ENCODE data around the gene IRF1. TPM values are rescaled to one million over a fixed set of nuclear protein-coding genes. Genes with fewer than 3 reads are reported as not detected.

IRF1 gene
- total RNA-seq, 2 experiments from 2014 or later = 1,212 to 1,234 TPM

- H3K9me3 Mint-ChIP-seq = no peaks in the 10 kb centered on the region
- Histone ChIP-seq H3K4me3 (ENCODE audit: low read length) (no peak overlapping the region), H3K36me3 (ENCODE audit: insufficient read depth, low read length) (peaks cover 16% of the 10 kb centered on the region), H3K4me1 (ENCODE audit: insufficient read depth, low read length) (peaks cover 94% of the 10 kb centered on the region), H3K27me3 (ENCODE audit: control insufficient read depth in 1 of 2, insufficient read depth in 2 of 2, low read length in 2 of 2) (no peaks in the 10 kb centered on the region), H3K27ac (ENCODE audit: low read depth in 1 of 2, low read length in 2 of 2) (no peak overlapping the region), H3K9me3 (ENCODE audit: control insufficient read depth in 1 of 2, insufficient read depth in 1 of 2, low read length in 2 of 2) (no peaks in the 10 kb centered on the region)
- ChIA-PET POLR2A (interaction anchor here (0.7 to 25.5 kb wide), 8 partner anchors 8 to 57 kb away, joined by 3 to 1045 read pairs (median 108); partner anchors contain the start of gene IRF1), CTCF (interaction anchor here (0.9 to 2.0 kb wide), 2 partner anchors 22 to 29 kb away, joined by 4 read pairs; partner anchors contain the start of gene IRF1)
- ATAC-seq (ENCODE audit: poor library complexity) (no peak), DNase-seq (no peak)
- peaks cover 98% of the 10 kb centered on the region for H3K4me1 Mint-ChIP-seq (ENCODE audit: low read depth)
- H3K36me3 Mint-ChIP-seq (ENCODE audit: low read depth) = peaks cover 30% of the 10 kb centered on the region
- peak overlapping the region; percentile 39 for H3K4me3 Mint-ChIP-seq
- intact Hi-C loops (cut with DNase I, micrococcal nuclease) = no loop called here
- H3K27ac Mint-ChIP-seq = peak overlapping the region; percentile 97
- no peaks in the 10 kb centered on the region for H3K27me3 Mint-ChIP-seq
- TF ChIP-seq, protein P1, sequence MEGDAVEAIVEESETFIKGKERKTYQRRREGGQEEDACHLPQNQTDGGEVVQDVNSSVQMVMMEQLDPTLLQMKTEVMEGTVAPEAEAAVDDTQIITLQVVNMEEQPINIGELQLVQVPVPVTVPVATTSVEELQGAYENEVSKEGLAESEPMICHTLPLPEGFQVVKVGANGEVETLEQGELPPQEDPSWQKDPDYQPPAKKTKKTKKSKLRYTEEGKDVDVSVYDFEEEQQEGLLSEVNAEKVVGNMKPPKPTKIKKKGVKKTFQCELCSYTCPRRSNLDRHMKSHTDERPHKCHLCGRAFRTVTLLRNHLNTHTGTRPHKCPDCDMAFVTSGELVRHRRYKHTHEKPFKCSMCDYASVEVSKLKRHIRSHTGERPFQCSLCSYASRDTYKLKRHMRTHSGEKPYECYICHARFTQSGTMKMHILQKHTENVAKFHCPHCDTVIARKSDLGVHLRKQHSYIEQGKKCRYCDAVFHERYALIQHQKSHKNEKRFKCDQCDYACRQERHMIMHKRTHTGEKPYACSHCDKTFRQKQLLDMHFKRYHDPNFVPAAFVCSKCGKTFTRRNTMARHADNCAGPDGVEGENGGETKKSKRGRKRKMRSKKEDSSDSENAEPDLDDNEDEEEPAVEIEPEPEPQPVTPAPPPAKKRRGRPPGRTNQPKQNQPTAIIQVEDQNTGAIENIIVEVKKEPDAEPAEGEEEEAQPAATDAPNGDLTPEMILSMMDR (IDR thresholded peaks at IDR 0.05) = no peak
Observed at GRCh38 chr5:132468656-132469379, 21.8 kb downstream of the IRF1 start.

- Histone ChIP-seq H3K4me1 (ENCODE audit: insufficient read depth, low read length) (peaks cover 95% of the 10 kb centered on the region), H3K4me3 (ENCODE audit: low read length) (no peak overlapping the region), H3K9me3 (ENCODE audit: control insufficient read depth in 1 of 2, insufficient read depth in 1 of 2, low read length in 2 of 2) (no peaks in the 10 kb centered on the region), H3K36me3 (ENCODE audit: insufficient read depth, low read length) (peaks cover 25% of the 10 kb centered on the region), H3K27ac (ENCODE audit: low read depth in 1 of 2, low read length in 2 of 2) (peak overlapping the region; percentile 69 to 73), H3K27me3 (ENCODE audit: control insufficient read depth in 1 of 2, insufficient read depth in 2 of 2, low read length in 2 of 2) (no peaks in the 10 kb centered on the region)
- Mint-ChIP-seq H3K27ac (peak overlapping the region; percentile 97), H3K9me3 (no peaks in the 10 kb centered on the region), H3K27me3 (no peaks in the 10 kb centered on the region), H3K4me1 (ENCODE audit: low read depth) (peaks cover 99% of the 10 kb centered on the region), H3K36me3 (ENCODE audit: low read depth) (peaks cover 25% of the 10 kb centered on the region), H3K4me3 (peak overlapping the region; percentile 85)
- CTCF ChIA-PET = interaction anchor here (0.7 to 4.6 kb wide), 10 partner anchors 9 to 81 kb away, joined by 3 to 30 read pairs (median 5); partner anchors contain the start of gene IRF1
- TF ChIP-seq, protein P1 (IDR thresholded peaks at IDR 0.05) = no peak
- intact Hi-C loops (cut with DNase I, micrococcal nuclease) = loop anchor here in 1 of 2 experiments (2.0 kb wide), 1 partner anchor 43 kb away; no protein-coding TSS in a partner anchor
- ATAC-seq (ENCODE audit: poor library complexity) = no peak
- POLR2A ChIA-PET = interaction anchor here (1.0 to 15.8 kb wide), 16 partner anchors 9 to 84 kb away, joined by 3 to 1045 read pairs (median 6); partner anchors contain the start of gene IRF1
- peak in 3 of 14 experiments; percentile 2 to 43 (median 38) for DNase-seq
Observed at GRCh38 chr5:132467287-132467984, 23.1 kb downstream of the IRF1 start.

Measured in CD4-positive, alpha-beta T cell (primary cell).